CD4-positive, alpha-beta T cell treated with Interleukin-6 for 4 hours (primary cell): ENCODE measurements around the gene DNAJC8.

ENCODE experiments used
- DNase-seq: peaks from one replicate; pipeline ENCODE4 v3.0.0-alpha.2; 2020; ENCODE audit warnings: mixed read lengths

DNAJC8 gene

DNA sequence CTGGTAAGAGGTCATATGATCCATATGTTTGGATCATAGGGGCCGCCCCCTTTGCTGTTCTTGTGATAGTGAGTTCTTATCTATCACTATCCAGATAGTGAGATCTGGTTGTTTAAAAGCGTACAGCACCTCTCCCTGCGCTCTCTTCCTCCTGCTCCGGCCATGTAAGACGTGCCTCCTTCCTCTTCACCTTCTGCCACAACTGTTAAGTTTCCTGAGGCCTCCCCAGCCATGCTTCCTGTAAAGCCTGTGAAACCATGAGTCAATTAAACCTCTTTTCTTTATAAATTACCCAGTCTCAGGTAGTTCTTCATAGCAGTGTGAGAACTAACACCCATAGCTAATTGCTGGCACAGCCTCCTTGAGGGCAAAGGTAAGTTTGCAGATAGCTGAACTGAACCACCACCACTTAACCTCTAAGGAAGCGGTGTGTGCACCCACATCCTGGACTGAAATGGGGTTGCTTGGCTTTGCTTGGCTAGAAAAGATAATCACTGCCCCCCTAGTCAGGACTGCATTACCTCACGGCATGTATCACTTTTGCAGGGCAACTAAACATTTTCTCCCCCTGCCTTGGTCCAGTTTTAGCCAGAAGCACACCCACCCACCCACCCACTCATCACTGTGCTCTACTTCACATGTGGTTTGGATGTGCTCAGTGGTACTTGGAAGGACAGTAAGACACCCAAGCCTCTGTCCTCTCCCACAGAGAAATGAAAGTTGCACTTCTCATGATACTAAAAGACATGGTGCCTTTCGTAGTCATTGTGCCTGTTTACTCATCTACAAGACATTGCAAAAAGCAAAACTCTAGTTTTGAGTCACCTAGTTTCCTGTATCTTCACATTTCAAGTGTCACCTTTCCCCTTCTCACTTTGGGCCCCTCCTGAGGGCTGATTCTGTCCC lies 33.2 kb downstream of the DNAJC8 start:
- DNase-seq, result peak; percentile 59

DNA sequence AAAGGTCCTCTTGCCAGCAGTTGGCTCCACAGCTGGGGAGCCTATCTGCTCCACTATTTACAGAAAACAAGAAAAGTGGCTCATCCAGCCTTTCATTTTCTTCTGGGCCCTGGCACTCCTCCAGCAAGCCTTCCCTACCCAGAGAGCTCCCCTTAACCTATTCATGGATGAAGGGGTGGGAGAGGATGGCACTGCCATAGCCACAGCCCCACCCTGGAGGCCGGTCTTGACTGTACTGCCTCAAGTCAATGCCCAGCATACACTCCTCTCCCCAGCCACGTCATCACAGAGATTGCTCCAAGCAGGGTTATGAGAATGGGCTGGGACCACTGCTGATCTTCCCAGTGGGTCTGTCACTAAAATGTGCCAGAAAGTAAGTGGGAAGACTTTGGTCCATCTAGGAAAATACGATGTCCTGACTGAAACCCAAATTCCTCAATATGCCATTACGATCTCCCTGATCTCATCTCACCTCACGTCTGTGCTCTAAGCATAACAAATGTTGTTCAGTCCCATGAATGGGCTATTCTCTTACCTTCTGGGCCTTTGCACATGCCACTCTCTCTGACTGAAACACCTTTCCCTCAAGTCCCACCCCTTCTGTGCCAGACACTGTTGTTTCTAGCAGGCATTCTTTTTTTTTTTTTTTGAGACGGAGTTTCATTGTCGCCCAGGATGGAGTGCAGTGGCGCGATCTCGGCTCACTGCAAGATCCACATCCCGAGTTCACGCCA lies 35.0 kb downstream of the DNAJC8 start:
- DNase-seq, result no peak

DNA sequence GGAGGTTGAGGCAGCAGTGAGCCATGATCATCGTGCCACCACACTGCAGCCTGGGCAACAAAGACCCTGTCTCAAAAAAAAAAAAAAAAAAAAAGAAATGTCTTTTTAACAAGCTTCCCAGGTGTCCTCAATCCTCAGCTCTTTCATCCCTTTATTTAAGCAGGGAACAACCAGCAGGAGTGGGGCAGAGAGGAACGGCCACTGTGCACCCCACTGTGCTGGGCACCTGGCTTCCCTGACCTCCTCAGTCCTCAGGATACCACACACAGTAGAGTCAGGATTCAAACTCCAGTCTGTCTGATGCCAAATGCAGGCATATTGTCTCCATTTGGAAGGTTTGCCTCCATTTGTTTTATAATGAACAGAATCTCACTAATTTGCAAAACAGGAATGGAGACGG lies 36.5 kb downstream of the DNAJC8 start:
- no peak for DNase-seq

DNA sequence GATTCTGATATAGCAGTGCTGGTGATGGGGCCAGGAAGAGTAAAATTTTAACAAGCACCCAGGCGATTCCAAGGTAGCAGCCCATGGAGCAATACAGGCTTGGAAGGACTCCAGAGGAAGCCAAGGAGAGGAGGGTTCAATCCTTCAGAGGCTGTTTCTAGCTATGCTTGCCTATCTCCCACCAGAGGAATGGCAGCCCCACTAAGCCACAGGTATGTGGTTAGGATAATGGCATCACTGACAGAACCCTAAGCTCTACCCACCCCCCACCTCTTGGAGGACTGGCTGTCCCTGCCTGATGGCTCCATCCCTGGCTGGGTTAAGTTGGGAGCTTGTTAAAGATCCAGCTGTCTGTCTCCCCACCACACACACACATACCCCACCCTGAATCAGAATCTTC lies 37.0 kb downstream of the DNAJC8 start:
- DNase-seq, result no peak

DNA sequence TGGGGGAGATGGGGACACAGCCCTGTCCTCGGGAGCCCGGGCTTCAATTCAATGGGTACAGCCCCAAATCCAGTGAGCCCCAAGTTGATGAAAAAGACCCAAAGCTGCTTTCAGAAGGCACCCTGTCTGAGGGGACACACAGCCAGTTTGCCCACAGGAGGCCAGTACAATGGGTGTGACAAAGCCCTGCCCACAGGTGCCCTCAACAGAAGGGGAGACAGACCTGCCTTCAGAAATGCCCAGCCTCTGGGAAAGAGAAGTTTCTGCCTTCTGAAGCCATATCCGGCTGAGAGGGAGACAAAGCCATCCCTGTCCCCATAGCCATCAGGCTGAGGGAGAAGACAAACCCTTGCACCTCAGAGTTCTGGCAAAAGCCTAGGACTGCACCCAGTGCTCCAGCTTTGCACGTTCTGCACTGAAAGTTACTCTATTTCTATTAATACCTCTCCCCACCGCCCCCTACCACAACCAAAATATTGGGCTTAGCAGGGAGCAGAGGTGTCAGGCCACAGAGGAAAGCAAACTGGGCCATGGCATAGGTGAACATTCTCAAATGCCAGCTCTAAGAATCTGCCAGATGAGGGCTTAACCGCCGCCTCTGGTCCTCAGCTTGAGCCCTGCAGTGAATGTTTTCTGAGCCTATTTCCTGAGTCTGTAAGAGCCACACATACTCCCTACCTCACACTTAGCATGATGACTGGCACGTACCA lies 38.3 kb downstream of the DNAJC8 start:
- DNase-seq, result no peak

DNA sequence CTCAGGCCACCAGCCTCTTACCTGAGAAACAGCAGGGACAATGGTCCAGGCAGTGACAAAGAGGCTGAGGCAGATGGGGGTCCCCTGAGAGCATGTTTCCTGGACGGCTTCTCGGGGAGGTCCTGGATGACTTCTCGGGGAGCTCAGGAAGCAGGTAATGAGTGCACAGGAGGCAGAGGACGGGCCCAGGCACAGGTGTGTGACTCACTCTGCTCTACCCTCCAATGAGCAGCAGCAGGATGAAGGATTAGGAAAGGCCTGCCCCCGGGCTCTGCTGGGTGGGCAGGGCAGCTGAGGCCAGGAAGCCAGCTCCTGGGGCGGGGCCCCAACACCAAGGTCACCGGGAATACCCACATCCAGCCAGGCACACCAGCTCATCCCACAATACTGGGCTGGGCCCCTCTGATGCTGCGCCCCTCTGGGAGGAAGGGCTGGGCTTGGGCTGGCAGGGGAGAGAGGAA lies 39.1 kb downstream of the DNAJC8 start:
- DNase-seq, result no peak

DNA sequence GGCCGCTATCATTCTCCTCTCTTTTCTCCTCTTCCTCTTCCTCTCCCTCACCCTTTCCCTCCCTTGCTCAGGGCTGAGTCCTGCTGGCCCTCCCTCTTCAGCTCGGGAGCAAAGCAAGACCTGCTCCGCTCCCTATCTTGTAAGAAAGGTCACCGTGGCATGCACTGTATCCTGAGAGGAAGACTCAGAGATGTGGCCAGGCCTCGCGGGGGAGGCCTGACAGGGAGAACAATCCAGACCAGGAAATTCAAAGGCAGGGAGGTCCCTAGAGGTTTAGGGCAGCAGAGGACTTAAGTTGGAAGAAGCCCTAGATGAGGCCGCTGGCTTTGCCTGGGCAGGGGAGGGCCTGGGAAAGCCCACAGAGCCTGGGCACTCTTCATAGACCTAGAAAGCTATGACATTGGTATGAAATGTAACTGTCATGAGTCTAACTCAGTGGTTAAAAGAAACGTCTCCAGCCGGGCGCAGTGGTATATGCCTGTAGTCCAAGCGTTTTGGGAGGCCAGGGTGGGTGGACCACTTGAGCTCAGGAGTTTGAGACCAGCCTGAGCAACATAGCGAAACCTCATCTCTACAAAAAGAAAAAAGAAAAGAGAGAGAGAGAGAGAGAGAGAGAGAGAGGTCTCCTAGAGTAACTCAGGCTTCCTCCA lies 41.7 kb downstream of the DNAJC8 start:
- no peak for DNase-seq

DNA sequence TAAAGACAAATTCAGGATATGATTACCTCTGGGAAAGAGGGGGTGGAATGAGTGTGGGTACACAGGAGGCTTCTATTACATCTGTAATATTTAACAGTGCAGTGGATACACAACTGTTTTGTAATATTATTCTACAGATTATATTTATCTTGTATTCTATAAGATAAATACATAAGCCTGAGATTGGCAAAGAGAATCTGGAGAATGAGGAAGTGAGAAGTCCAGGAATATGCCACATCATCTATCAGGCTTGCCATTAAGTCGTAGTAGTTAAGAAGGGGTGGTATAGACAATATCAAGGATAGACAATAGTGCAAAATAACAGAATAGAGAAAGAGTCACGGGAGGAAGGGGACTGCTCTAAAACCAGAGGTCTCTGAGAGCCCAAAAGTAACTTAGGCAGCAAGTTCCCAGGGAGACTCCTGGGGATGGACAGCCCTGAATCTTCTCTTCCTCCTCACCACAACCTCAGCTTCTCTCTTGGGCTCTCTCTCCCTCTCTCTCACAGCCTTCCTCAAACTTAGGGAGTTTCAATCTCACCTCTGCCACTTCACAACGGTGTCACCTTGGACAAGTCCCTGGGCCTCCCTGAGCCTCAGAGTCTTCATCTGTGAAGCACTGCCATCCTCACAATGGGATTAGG lies 42.4 kb downstream of the DNAJC8 start:
- no peak for DNase-seq

DNA sequence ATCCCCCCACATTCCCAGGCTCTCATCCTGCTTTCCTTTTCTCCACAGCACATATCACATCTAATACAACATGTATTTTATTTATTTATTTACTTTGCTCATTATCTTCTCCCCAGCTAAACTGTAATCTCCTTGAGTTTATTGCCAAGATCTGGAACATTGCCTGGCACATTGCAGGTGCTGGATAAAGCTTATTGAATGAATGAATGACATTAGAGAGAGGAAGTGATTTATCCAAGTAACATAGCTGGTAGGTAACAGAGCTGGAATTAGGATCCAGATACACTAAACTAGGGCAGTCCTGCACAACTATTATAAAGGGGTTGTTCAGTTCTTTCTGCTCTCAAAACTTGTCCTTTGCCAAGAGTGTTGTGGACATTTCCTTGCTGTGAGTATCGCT lies 47.8 kb downstream of the DNAJC8 start:
- DNase-seq, result no peak

DNA sequence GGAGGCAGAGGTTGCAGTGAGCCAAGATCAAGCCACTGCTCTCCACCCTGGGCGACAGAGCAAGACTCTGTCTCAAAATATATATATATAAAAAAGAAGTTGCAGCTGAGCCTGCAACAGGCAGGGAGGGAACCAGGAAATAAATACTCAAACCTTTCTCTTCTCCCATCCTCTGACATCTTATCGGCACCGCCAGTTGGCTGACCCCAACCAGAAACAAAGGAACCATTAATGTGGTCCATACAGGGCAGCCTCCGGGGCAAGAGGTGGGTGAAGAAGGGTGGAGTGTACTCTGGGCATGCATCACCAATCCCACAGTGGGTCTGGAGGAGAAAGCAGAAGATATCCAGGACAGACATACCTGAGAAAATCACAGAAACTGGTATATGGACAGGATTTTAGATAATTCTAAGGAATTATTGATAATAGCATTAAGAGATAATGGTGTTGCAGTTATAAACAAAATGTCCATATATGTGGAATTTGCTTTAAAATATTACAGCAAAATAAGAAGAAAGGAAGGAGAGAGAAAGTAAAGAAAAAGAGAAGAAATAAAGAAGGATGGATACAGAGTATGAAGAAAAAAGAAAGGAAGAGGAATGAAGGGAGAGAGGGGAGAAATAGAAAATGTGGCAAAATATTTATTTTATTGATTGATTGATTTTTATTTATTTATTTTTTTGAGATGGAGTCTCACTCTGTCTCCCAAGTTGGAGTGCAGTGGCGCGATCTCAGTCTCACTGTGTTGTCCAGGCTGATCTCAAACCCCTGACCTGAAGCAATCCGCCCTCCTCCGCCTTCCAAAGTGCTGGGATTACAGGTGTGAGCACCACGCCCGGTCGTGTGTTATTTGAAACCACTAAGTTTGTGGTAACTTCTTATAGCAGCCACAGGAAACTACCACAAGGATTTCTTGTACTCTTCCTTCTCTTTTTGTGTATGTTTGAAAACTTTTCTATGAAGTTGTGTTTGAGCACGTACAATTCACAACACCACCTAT lies 52.2 kb downstream of the DNAJC8 start:
- DNase-seq, result no peak

DNA sequence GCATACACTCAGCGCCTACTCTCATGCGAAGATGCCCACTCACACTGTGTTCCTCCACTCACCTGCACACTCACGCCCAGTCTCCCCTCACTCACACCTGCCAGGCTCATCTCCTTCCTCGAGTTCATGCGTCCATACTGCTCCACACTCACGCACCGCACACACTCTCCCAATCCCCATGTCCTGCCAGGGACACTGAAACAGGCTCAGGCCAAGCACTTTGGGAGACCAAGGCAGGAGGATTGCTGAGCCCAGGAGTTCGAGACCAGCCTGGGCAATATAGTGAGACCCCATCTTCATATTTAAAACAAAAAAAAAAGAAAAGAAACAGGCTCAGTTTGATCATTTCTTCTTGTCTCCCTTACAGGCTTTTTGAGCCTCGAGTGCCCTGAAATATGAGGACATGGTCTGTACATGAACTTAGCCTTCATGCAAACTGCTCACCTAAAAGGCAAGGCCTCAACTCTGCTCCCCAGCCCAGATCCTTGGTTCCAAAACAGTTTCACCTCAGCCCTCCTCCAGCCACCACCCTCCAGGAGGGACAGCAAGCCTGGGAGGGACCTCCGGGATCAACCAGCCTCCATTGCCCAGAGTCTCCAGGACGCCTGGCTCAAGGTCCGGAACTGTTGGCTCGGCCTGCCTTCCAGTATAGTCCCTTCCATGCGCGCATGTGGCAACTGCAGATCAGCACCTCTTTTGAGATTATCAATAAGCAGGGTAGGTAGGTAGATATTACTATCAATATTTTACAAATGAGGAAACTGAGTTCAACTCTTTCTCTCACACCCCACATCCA lies 53.9 kb downstream of the DNAJC8 start:
- no peak for DNase-seq

DNA sequence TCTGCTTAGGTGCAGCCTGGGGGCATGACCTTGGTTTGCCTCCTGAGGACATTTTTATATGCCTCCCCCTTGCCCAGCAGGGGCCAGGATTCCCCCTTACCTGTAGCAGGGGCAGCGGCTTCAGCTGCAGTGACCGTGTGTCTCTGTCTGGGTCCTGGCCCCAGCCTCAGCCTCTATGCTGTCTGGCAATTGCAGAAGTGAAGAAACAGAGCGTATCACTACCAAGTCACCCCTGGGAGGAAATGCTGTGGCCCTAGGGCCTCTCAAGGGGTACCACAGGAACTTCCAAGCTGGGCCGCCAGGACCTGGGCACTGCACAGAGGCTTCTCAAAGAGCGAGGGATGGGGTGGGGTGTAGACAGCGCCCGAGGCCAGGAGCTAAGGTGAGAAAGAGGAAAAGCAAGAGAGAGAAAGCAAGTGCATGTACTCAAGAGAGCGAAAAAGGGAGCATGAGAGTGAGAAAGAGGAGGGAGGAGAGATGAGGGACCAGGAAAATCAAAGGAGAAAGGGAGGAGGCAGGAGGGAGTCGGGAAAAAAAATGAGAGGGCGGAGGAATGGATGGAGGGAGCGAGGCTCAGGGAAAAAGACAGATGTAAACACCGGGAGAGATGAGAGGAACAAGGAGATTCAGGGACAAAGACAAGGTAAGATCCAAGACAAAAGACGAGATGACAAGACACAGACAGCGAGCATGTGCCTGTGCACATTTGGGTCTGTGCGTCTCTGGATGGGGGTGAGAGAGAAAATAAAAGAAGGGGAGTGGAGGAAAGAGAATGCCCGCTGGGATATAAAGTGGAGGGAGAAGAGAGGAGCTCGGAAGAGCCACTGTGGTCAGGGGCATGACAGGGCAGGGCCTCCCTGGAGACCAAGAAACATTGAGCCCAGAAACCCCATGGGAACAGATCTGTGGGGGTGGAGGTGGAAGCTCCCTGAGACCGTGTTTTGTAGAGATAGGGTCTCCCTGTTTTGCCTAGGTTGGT lies 56.0 kb downstream of the DNAJC8 start, which contains the start of gene PTAFR:
TSS of gene PTAFR (minus strand) at position 199 of the 979 bp plus-strand sequence. CDS start 25,669 bp downstream, outside the sequence.
- no peak for DNase-seq

DNA sequence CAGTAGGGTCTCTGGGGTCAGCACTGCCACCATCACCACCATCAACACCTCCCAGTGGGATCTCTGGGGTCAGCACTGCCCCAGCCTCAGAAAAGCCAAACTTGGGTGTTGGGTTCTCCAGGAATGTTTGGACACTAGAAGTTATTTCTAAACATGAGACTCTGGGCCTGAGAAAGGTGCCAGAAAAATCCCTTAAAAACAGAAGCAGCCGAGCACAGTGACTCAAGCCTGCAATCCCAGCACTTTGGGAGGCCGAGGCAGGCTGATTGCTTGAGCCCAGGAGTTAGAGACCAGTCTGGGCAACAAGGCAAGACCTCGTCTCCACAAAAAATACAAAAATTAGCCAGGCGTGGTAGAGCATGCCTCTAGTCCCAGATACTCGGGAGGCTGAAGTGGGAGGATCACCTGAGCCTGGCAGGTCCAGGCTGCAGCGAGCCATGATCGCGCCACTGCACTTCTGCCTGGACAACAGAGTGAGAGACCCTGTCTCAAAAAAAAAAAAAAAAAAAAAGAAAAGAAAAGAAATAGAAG lies 56.8 kb downstream of the DNAJC8 start:
- DNase-seq, result no peak

DNA sequence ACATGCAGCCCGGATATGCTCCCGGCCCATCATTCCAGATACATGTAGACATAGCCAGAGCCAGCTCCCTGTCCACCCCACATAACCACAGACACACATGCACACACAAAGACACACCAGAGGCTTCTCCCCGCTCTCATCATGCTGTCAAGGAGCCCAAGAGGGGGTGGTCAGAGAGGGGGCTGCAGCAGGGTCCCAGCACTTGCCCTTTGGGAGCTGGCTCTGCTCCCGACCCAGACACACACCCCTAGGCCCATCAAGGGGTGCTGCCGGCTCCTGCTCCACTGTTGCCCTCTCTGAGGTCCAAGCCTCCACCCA lies 58.9 kb downstream of the DNAJC8 start:
- no peak for DNase-seq

DNA sequence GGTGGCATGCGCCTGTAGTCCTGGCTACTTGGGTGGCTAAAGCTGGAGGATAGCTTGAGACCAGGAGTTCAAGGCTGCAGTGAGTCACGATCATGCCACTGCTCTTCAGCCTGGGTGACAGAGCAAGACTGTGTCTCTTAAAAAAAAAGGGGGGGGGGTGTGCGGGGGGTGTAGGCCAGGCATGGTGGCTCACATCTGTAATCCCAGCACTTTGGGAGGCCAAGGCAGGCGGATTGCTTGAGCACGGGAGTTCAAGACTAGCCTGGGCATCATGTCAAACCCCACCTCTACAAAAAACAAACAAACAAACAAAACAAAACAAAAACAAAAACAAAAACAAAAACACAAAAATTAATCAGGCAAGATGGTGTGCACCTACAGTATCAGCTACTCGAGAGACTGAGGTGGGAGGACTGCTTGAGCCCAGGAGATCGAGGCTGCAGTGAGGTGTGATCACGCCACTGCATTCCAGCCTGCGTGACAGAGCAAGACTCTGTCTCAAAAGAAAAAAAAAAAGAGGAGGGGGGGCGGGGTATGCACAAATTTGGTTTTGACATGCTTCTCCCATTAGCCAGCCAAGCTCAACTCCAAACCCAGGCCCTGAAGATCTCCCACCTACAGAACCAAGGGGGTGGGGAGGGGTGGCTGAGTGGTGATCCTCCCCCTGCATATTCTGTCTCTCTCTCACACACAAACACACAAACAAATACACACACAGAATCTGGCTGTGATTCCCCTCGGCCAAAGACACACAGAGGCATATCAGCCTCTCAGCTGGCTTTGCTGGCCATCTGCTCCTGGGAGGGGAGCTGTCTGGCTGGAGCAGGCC lies 59.5 kb downstream of the DNAJC8 start:
- peak; percentile 11 for DNase-seq

DNA sequence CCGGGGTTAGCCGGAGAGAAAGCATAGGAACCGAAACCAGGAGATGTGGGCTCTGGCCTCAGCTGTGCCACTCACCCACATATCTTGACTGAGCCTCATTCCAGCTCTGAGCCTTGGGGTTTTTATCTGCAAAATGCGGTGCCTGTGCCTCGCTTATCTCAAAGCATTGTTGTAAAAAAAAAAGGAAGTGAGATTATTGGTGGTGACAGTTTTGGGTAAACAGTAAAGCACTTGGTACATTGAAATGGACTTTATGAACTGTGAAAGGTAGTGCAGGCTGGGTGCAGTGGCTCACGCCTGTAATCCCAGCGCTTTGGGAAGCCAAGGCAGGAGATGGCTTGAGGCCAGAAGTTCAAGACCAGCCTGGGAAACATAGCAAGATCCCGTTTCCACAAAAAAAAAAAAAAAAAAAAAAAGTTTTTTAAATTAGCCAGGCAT lies 60.1 kb downstream of the DNAJC8 start:
- peak; percentile 12 for DNase-seq

DNA sequence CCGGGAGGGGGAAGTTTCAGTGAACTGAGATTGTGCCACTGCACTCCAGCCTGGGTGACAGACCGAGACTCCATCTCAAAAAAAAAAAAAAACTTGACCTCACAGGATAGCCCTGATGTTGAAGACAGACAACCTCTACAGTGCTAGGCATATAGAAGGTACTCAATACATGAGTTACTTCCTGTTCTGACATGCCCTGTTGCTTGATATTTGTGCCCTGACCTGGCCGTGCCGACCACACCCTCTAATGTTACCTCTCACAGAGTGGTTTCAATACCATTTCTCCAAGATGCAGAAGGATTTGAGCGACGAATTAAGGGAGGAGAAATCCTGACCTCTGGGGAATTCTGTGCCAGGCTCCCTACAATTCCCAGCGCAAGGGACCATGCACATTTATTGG lies 61.6 kb downstream of the DNAJC8 start:
- no peak for DNase-seq
